Esophagus muscularis mucosa (tissue), 4 donors: ENCODE data around the gene MT1G. TPM values are rescaled to one million over a fixed set of nuclear protein-coding genes. Genes with fewer than 3 reads are reported as not detected.
"Not testable (repeated sequence)": the region's sequence is repeated elsewhere in the genome, so short reads cannot be mapped to it uniquely, and the experiment has no call there.

Experiments
- DNase-seq: peaks from one replicate; pipeline ENCODE4 v3.0.0-alpha.2; 2017; ENCODE audit errors: extremely low spot score
- H3K27ac ChIP-seq, 4 donors: fragments of 200-600 bp; sonication (generic); replicated peaks in 1 of 4; 1 replicate in 3 of 4; 2 replicates in 1 of 4; pipeline ENCODE4 v1.5.1; 2016 to 2019; ENCODE audit warnings: mild to moderate bottlenecking in 1 of 4
- H3K27me3 ChIP-seq, 4 donors: fragments of 200-600 bp; sonication (generic); one replicate each; pipeline versions ENCODE4 v1.5.1 to v1.6.0; 2016 to 2019
- H3K36me3 ChIP-seq, 4 donors: fragments of 200-600 bp; sonication (generic); one replicate each; pipeline ENCODE4 v1.5.1; 2016 to 2019
- H3K4me1 ChIP-seq, 4 donors: fragments of 200-600 bp; sonication (generic); one replicate each; pipeline ENCODE4 v1.5.1; 2016 to 2019
- H3K4me3 ChIP-seq, 4 donors: fragments of 200-600 bp; sonication (generic); 1 replicate in 2 of 4; 2 replicates in 2 of 4; pipeline ENCODE4 v1.5.1; 2016 to 2019; ENCODE audit warnings: mild to moderate bottlenecking in 4 of 4, moderate library complexity in 1 of 4
- H3K9me3 ChIP-seq, 4 donors: fragments of 200-600 bp; sonication (generic); 1 replicate in 3 of 4; 2 replicates in 1 of 4; pipeline ENCODE4 v1.5.1; 2016 to 2019
- CTCF ChIP-seq, 3 experiments: fragments of 200-600 bp in 2 of 3; fragments of 450-650 bp in 1 of 3; sonication (generic) in 2 of 3; IDR thresholded peaks; one replicate each; pipeline ENCODE4 v1.5.1; 2017 to 2019; ENCODE audit warnings: antibody characterized with exemption in 3 of 3, mild to moderate bottlenecking in 2 of 3, moderate library complexity in 1 of 3
- EP300 ChIP-seq: sonication (generic); formaldehyde crosslinking; IDR thresholded peaks from one replicate; pipeline ENCODE4 v1.6.1; 2017; ENCODE audit warnings: antibody characterized with exemption
- POLR2A ChIP-seq: fragments of 450-650 bp; IDR thresholded peaks from one replicate; pipeline ENCODE4 v1.6.1; 2017; ENCODE audit warnings: antibody characterized with exemption, moderate library complexity, mild to moderate bottlenecking, low read depth
- POLR2AphosphoS5 ChIP-seq, 2 donors: sonication (generic); formaldehyde crosslinking; IDR thresholded peaks; one replicate each; pipeline ENCODE4 v1.6.1; 2017; ENCODE audit warnings: antibody characterized with exemption in 2 of 2
- WGBS: methylation state at CpG from one replicate; pipeline ENCODE4 v1.1.5; 2018; 5-methylcytosine and 5-hydroxymethylcytosine counted together
- intact Hi-C: fragments of 100-400 bp; cut with DNase I; formaldehyde crosslinking; loops from one replicate; pipeline ENCODE4 v1.15.1; 2023
- total RNA-seq, 4 donors: library from RNA; depleted of rRNA; stranded (reverse); fragments of >200 nt; gene quantifications; one replicate each; pipeline versions ENCODE4 v1.1.0 to v1.2.1, GENCODE V29; 2016

MT1G gene
- total RNA-seq: 10 to 100 TPM in 2 of 4 donors, 1 to 10 TPM in 1, not detected in 1; 4.9 to 59.0 (median 19.0) TPM

- H3K36me3 ChIP-seq: no peaks in the 10 kb centered on the region
- H3K4me1 ChIP-seq: peaks cover 16 to 32% (median 25%) of the 10 kb centered on the region in 4 donors
- peak within 1 kb of the TSS; percentile 16 to 43 (median 26) for H3K4me3 ChIP-seq
- H3K27me3 ChIP-seq: peaks cover 4 to 100% (median 41%) of the 10 kb centered on the region in 4 donors
- intact Hi-C loops: no loop called here
- no peak for DNase-seq
- no peak within 1 kb of the TSS for H3K27ac ChIP-seq
- H3K9me3 ChIP-seq: no peaks in the 10 kb centered on the region
- peak in 1 of 2 donors; percentile 64 for TF ChIP-seq POLR2AphosphoS5 (IDR thresholded peaks at IDR 0.05)
- no peak for TF ChIP-seq CTCF (IDR thresholded peaks at IDR 0.05)
- WGBS: 14% methylated on average over 44 of the region's 46 CpGs
Measured at GRCh38 chr16:56667581-56668571, at the start of gene MT1G. MT1G (minus strand) TSS chr16:56668065; CDS start chr16:56667993, 72 bp downstream.

- WGBS: 77% methylated on average over 2 of the region's 2 CpGs
- H3K9me3 ChIP-seq, H3K36me3 ChIP-seq, H3K27me3 ChIP-seq, H3K4me3 ChIP-seq, DNase-seq, H3K27ac ChIP-seq, H3K4me1 ChIP-seq, intact Hi-C loops: not testable (repeated sequence)
Measured at GRCh38 chr16:56717532-56717931, 49.7 kb upstream of the MT1G start.

- Histone ChIP-seq H3K4me1 (no peaks in the 10 kb centered on the region), H3K4me3 (no peak overlapping the region), H3K9me3 (no peaks in the 10 kb centered on the region), H3K27me3 (peaks cover 0 to 4% (median 0%) of the 10 kb centered on the region in 4 donors), H3K36me3 (no peaks in the 10 kb centered on the region), H3K27ac (no peak overlapping the region)
- WGBS: 74% methylated on average over 3 of the region's 3 CpGs
- TF ChIP-seq EP300: no peak
- TF ChIP-seq POLR2AphosphoS5 (IDR thresholded peaks at IDR 0.05): no peak
- TF ChIP-seq CTCF (IDR thresholded peaks at IDR 0.05): no peak
- TF ChIP-seq POLR2A: no peak
- DNase-seq: no peak
- intact Hi-C loops: no loop called here
Measured at GRCh38 chr16:56716761-56717160, 48.9 kb upstream of the MT1G start.

- Histone ChIP-seq H3K27ac (no peak overlapping the region), H3K36me3 (no peaks in the 10 kb centered on the region), H3K4me3 (no peak overlapping the region), H3K9me3 (no peaks in the 10 kb centered on the region), H3K4me1 (no peaks in the 10 kb centered on the region), H3K27me3 (peaks cover 0 to 4% (median 0%) of the 10 kb centered on the region in 4 donors)
- DNase-seq: no peak
- TF ChIP-seq CTCF (IDR thresholded peaks at IDR 0.05): no peak
- no peak for TF ChIP-seq POLR2A
- no peak for TF ChIP-seq EP300
- TF ChIP-seq POLR2AphosphoS5 (IDR thresholded peaks at IDR 0.05): no peak
- intact Hi-C loops: no loop called here
- 83% methylated on average over 3 of the region's 4 CpGs for WGBS
Measured at GRCh38 chr16:56715126-56715525, 47.3 kb upstream of the MT1G start.

- no peaks in the 10 kb centered on the region for H3K36me3 ChIP-seq
- no peak overlapping the region for H3K4me3 ChIP-seq
- H3K27me3 ChIP-seq: peaks cover 0 to 4% (median 0%) of the 10 kb centered on the region in 4 donors
- intact Hi-C loops: no loop called here
- DNase-seq: no peak
- 92% methylated on average over 2 of the region's 2 CpGs for WGBS
- TF ChIP-seq POLR2A: no peak
- no peaks in the 10 kb centered on the region for H3K9me3 ChIP-seq
- H3K27ac ChIP-seq: no peak overlapping the region
- H3K4me1 ChIP-seq: no peaks in the 10 kb centered on the region
Measured at GRCh38 chr16:56713794-56714193, 45.9 kb upstream of the MT1G start.
